ENCODE data around the gene CLK4.

CLK4 gene

DNA sequence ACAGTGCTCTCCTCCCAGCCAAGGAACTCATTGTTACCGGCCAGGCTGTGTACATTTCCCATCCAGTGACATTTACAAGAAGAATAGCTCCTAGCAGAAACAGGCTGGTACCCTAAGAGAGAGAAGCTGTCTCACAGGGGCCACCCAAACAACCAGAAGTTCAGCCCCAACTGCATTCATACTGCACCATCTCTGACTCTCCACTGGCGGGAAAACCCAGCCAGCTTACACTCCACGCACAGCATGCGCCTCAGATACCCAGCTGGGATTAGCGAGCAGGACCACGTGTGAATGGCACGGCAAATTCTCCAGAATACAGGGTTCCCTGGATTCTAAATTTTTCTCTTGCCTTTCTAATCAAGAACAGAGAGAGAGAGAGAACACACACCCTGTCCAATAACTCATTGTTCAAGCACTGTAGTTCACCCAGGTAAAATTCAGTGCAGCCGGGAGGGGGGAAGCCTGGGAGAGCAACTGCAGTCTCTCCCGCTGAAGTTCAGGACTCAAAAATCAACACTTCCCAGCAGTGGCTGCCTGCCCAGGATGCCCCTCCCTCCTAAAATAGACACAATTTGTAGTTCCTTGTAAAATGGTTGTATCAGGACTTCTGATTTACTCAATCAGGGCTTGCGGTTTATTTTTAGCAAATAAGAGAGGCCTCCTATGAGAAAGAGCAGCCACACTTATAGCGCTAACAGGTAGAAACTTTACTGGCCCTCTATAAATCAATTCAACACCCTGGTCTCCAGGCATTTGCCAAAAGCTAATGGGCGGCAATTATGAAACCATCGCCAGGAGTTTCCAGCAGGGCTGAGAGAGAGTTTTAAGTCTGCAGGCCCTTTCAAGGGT, 38.9 kb downstream of the CLK4 start:
- DNase-seq (ENCODE audit: low read depth in 1 of 2, low spot score in 1 of 2): no peak

- no peak for DNase-seq (ENCODE audit: low read depth in 1 of 2, low spot score in 1 of 2)
Measured at GRCh38 chr5:178586396-178586795, 40.5 kb downstream of the CLK4 start.

GRCh38 chr5:178585421-178585820, 41.4 kb downstream of the CLK4 start:
- peak; percentile 22 to 28 for DNase-seq (ENCODE audit: low read depth in 1 of 2, low spot score in 1 of 2)

GRCh38 chr5:178583279-178583678, 43.6 kb downstream of the CLK4 start:
- DNase-seq (ENCODE audit: low read depth in 1 of 2, low spot score in 1 of 2): no peak

GRCh38 chr5:178582291-178582690, 44.6 kb downstream of the CLK4 start:
- no peak for DNase-seq (ENCODE audit: low read depth in 1 of 2, low spot score in 1 of 2)

GRCh38 chr5:178581621-178582020, 45.2 kb downstream of the CLK4 start:
- no peak for DNase-seq (ENCODE audit: low read depth in 1 of 2, low spot score in 1 of 2)

DNA sequence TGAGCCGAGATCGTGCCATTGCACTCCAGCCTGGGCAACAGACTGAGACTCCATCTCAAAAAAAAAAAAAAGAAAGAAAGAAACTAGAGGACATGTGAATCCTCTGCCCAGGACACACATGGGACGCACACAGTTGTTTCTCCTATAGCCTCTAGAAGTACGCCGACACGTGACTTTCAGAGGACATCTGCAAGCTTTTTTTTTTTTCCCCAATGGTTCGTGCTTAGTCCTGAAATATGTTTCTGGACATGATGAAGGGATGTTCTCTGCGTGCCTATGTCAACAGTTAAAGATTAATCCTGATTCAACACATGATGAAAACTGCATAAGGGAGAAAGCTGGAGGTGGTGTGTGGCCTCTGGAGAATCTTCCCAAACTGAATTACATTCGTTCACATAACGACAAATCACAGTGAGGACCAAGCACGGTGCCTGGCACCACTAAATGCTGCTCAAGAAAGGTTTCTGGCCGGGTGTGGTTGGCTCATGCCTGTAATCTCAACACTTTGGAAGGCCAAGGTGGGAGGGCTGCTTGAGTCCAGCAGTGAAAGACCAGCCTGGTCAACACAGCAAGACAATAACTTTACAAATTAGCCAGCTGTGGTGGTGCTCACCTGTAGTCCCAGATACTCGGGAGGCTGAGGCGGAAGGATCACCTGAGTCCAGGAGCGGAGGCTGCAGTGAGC, 46.4 kb downstream of the CLK4 start:
- DNase-seq (ENCODE audit: low read depth in 1 of 2, low spot score in 1 of 2): no peak

- no peak for DNase-seq (ENCODE audit: low read depth in 1 of 2, low spot score in 1 of 2)
Measured at GRCh38 chr5:178577944-178578343, 48.9 kb downstream of the CLK4 start.

GRCh38 chr5:178577376-178577839, 49.4 kb downstream of the CLK4 start:
- no peak for DNase-seq (ENCODE audit: low read depth in 1 of 2, low spot score in 1 of 2)

DNA sequence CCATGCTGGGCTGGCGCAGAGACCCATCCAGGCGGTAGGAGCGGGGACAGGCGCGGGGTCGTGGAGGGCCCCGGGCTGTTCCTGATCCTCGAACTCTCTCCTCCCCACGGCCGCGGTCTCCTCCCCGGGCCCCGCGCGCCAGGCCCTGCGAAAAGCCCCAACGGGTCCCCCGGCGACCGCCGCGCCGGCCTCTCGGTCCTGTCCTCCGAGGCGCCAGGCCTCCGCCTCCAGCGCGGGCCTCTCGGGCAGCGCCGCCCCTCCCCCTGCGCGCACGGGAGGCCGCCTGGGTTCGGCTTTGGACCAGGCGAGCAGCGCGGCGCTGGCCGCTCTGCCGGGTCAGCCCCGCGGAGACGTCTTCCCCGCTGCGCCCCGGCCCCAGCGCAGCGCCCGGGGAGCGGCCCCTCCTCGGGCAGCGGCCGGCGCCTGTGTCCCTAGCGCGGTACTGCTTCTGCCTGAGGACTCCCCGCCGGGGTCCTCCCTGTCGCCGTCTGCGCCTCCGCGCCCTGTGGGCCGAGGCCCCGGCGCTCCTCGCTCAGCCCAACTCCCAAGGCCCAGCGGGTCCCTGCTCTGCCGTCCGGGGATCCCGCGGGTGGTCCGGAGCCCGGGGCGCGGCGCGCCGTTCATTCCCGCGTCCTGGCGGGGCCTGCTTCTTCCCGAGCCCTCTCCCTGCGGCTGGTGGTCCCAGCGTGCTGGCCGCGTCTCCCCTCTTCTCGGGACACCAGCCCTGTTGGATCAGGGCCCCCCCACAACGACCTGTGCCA, 50.1 kb downstream of the CLK4 start:
- DNase-seq (ENCODE audit: low read depth in 1 of 2, low spot score in 1 of 2): no peak

- DNase-seq (ENCODE audit: low read depth in 1 of 2, low spot score in 1 of 2): no peak
Measured at GRCh38 chr5:178573216-178573615, 53.6 kb downstream of the CLK4 start.

DNA sequence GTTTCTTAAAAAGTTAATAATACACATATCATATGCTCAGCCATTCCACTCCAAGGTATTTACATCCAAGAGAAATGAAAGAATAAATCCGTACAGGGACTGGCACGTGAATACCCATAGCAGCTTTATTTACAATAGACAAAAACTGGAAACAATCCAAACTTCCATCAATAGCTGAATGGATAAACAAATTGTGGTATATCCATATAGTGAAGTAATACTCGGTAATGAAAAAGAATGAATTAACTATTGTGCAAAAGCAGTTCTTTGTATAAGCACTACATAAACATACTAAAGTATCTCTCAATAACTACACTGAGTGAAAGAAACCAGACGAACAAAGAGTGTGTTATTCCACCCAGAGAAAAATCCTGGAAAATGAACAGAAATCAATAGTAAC, 54.2 kb downstream of the CLK4 start:
- DNase-seq (ENCODE audit: low read depth in 1 of 2, low spot score in 1 of 2): no peak

DNA sequence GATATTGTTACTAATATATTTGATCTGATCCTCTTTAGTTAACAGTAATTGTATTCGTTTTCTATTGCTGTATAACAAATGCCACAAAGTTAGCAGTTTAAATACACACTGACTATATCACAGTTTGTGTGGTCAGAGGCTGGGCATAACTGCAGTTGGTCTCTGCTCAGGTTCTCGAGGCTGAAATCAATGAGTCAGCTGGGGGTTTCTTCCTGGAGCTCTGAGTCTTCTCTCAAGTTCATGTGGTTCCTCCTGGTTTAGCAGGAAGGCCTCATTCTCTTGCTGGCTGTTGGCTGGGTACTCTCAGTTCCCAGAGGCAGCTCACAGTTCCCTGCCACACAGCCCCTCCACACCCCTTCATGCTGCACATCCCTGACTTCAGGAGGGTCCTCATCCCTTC, 57.4 kb downstream of the CLK4 start:
- DNase-seq (ENCODE audit: low read depth in 1 of 2, low spot score in 1 of 2): no peak

- no peak for DNase-seq (ENCODE audit: low read depth in 1 of 2, low spot score in 1 of 2)
Measured at GRCh38 chr5:178564811-178565550, 61.9 kb downstream of the CLK4 start.

DNA sequence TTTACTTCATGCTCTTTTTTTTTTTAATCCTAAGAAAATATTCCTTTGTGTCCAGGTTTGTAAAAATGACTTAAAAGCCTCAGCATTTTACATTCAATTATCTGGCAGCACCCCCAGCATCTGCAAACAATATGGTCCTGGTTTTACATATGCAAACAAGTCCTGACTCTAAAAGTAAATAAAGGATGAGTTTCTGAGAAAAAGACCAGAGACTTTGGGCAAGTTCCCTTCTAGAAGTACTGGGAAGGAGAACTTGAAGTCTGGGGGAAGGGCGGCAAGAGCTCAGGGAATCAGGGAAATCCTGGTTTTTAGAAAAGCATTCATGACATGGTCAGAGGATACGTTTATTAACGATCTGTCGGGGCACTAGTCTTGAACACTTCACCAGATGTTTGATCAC, 62.5 kb downstream of the CLK4 start:
- no peak for DNase-seq (ENCODE audit: low read depth in 1 of 2, low spot score in 1 of 2)

GRCh38 chr5:178563621-178564020, 63.2 kb downstream of the CLK4 start:
- DNase-seq (ENCODE audit: low read depth in 1 of 2, low spot score in 1 of 2): no peak

GRCh38 chr5:178561746-178562264, 65.0 kb downstream of the CLK4 start:
- DNase-seq (ENCODE audit: low read depth in 1 of 2, low spot score in 1 of 2): no peak

DNA sequence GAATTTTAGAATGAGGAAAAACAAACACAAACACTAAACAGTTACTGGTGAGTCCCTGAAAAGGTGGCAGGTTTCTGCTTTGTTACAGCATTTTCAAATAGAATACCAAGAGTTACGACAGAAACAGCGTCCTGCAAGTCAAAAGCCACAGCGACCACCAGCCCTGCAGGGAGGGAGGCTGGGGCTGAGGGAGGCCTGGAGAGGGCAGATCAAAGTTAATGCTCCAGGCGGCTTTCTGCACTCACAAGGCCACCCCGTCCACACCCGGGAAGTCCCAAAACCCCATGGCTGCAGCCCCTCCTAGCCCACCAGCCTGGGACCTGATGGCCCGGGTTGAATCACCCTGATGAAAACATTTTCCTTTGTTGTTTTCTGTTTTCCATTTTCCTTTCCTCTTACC, 65.9 kb downstream of the CLK4 start:
- DNase-seq (ENCODE audit: low read depth in 1 of 2, low spot score in 1 of 2): no peak

GRCh38 chr5:178557416-178557815, 69.4 kb downstream of the CLK4 start:
- DNase-seq (ENCODE audit: low read depth in 1 of 2, low spot score in 1 of 2): no peak

GRCh38 chr5:178555771-178556211, 71.1 kb downstream of the CLK4 start:
- no peak for DNase-seq (ENCODE audit: low read depth in 1 of 2, low spot score in 1 of 2)

DNA sequence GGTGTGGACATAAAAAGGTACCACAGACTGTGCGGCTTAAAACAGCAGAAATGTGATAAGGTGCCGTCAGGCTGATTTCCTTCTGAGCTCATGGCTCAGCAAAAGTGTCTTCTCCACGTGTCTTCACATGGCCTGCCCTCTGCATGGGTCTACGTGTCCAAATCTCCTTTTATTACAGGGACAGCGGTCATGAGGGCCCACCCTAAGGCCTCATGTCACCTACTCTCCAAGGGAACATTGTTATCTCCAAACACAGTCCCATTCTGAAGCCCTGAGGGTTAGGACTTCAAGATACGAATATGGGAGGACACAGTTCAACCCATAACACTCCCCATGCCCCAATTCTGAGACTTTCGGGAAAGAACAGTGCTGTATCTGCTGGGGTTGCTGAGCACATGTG, 71.8 kb downstream of the CLK4 start:
- DNase-seq (ENCODE audit: low read depth in 1 of 2, low spot score in 1 of 2): no peak
